ENCODE measurements around the gene CDCA4.

The CDCA4 gene

DNA sequence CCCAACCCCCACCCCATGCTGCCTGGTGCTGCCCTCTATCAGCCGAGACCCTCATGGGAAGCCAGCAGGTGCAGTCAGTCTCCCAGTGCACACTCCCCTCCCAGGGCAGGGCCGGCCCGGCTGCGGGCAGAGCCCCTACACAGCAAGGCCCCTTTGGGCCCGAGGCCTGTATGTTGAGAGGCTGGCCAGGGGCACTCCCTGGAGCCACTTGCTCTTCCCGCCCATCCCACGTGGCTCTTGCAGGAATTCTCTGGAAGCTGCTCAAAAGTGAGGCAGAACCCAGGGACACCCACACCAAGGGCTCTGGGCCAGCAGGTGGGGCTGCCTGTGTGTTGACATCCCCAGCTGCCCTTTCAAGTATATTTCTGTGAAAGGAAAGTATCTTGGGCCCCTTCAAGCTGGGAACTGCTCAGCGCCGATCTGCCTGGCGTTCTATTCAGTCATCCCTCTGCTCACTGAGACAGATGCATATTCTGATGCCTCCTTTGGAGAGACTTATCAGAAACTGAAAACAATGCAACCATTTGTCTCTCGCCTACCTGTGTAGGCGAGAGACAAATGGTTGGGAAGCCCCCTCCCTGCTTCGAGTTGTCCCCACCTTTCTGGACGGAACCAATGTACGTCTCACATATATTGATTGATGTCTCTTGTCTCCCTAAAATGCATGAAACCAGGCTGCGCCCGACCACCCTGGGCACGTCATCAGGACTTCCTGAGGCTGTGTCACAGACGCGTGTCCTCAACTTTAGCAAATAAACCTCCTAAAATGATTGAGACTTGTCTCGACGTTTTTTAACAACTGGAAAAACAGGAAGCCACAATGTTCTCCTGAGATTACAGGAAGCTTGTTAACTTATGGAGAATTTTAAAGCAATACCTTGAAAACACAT is 38.4 kb upstream of the CDCA4 start:
- in situ Hi-C loops (cut with HindIII; ENCODE audit: low sequenced_read_pairs) = loop anchor here (5.0 to 10.0 kb wide), 3 partner anchors 42 to 296 kb away; no protein-coding TSS in a partner anchor

DNA sequence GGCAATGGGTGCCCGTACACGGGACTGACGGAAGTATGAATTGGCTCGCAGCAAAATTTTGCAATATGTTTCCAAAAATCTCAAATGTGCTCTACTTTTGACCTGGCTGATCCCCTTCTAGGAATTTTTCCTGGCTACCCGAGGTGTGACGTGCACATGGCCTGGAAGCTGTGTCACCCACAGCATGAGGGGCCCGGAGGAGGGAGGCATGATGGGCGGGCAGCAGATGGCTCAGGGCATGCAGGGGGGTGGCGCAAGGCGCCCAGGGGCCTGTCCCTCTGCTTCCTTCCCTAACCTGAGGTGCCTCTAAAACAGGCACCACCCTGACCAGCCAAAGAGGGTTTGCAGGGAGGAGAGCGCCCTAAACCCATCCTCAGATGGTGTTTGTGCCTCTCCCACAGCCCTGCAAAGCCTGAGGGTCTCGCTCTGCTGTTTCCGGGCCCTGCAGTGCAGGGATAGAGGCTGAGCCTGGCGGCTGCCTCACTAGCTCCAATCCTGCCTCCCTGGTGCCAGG is 37.7 kb upstream of the CDCA4 start:
- in situ Hi-C loops (cut with HindIII; ENCODE audit: low sequenced_read_pairs) = loop anchor here (5.0 to 10.0 kb wide), 3 partner anchors 41 to 296 kb away; no protein-coding TSS in a partner anchor

DNA sequence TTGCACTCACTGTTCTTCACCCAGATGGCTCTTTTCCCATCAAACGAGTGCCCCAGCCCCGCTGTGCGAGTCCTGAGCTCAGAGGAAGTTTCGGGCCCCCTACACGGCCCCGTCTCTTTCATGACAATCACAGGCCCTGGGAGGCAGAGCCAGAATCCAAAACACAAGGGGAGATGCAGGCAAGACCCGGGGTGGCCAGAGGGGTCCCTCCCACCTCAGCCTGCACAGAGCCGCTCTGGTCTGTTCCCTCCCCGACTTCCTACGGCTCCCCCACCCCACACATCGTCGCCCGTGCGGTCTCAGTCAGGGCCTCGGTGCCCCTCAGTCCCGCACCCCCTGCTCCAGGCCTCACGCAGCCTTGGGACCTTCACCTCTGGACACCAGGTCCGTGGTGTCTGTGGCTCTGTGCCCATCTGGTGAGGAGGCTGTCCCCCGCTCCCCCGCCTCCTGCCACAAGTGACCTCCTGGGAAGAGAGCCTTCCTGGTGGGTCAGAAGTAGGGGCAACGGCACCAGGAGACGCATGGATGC is 35.5 kb upstream of the CDCA4 start:
- in situ Hi-C loops (cut with HindIII; ENCODE audit: low sequenced_read_pairs) = loop anchor here (5.0 to 10.0 kb wide), 3 partner anchors 39 to 298 kb away; no protein-coding TSS in a partner anchor

DNA sequence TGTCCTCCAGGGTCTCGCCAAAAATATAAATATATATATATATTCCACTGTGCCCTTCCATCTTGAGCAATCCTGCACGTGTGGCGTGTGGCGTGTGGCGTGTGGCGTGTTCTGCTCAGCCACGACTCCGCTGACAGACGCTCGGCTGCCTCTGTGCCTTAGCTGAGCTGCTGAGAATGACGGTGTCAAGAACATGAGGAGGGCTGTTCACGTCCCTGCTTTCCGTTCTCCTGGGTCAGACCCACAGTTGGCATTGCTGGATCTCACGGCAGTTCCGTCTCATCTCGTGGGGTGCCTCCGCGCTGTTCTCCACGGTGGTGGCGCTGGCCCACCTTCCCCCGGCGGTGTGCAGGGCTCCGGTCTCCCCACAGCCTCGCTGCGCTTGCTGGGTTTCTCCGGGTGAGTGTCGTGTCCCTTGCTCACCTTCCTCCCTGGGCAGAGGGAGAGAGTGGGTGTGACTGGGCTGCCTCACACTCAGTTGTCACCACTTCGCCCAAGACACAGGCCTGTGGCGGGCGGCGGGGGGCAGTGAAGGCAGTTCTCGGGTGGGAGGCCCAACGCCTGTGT is 34.9 kb upstream of the CDCA4 start:
- in situ Hi-C loops (cut with HindIII; ENCODE audit: low sequenced_read_pairs) = loop anchor here (5.0 to 10.0 kb wide), 3 partner anchors 39 to 299 kb away; no protein-coding TSS in a partner anchor

GRCh38 chr14:105055334-105055733 is 34.5 kb upstream of the CDCA4 start:
- in situ Hi-C loops (cut with HindIII; ENCODE audit: low sequenced_read_pairs) = loop anchor here (5.0 to 10.0 kb wide), 3 partner anchors 38 to 299 kb away; no protein-coding TSS in a partner anchor

DNA sequence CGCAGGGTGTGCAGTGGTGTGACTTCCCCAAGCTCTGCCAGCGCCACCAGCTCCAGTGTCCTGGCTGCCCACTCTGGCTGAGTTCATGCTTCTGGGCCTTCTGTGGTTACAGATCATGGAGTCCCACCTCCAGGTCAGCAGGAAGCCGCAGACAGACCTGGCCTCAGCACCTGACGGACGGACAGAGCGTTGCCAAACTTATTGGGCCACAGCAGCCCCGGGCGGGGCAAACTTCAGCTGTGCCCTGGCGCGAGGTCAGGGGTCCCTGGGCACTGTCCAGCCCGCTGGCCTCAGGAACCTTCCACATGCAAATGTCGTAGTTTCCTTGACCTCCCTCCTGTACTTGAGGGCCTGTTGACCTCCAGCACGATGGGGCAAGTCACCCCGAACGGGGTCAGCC is 33.1 kb upstream of the CDCA4 start:
- in situ Hi-C loops (cut with HindIII; ENCODE audit: low sequenced_read_pairs) = loop anchor here (5.0 to 10.0 kb wide), 3 partner anchors 71 to 301 kb away; no protein-coding TSS in a partner anchor

- in situ Hi-C loops (cut with HindIII; ENCODE audit: low sequenced_read_pairs) = loop anchor here (5.0 to 10.0 kb wide), 3 partner anchors 71 to 301 kb away; no protein-coding TSS in a partner anchor
Observed at GRCh38 chr14:105053421-105053820, 32.5 kb upstream of the CDCA4 start.

- in situ Hi-C loops (cut with HindIII; ENCODE audit: low sequenced_read_pairs) = loop anchor here (5.0 to 10.0 kb wide), 3 partner anchors 73 to 303 kb away; no protein-coding TSS in a partner anchor
Observed at GRCh38 chr14:105052110-105052458, 31.2 kb upstream of the CDCA4 start.

GRCh38 chr14:105051182-105052109 is 30.6 kb upstream of the CDCA4 start:
- in situ Hi-C loops (cut with HindIII; ENCODE audit: low sequenced_read_pairs) = loop anchor here (5.0 to 10.0 kb wide), 3 partner anchors 73 to 303 kb away; no protein-coding TSS in a partner anchor

GRCh38 chr14:105050551-105050897 is 29.6 kb upstream of the CDCA4 start:
- in situ Hi-C loops (cut with HindIII; ENCODE audit: low sequenced_read_pairs) = loop anchor here (5.0 to 10.0 kb wide), 3 partner anchors 74 to 304 kb away; no protein-coding TSS in a partner anchor

GRCh38 chr14:105049753-105050550 is 29.1 kb upstream of the CDCA4 start:
- in situ Hi-C loops (cut with HindIII; ENCODE audit: low sequenced_read_pairs) = loop anchor here (5.0 to 10.0 kb wide), 3 partner anchors 75 to 305 kb away; no protein-coding TSS in a partner anchor

GRCh38 chr14:105047283-105048016 is 26.6 kb upstream of the CDCA4 start:
- in situ Hi-C loops (cut with HindIII; ENCODE audit: low sequenced_read_pairs) = no loop called here

- in situ Hi-C loops (cut with HindIII; ENCODE audit: low sequenced_read_pairs) = no loop called here
Observed at GRCh38 chr14:105046891-105047282, 26.0 kb upstream of the CDCA4 start.

GRCh38 chr14:105045710-105046326 is 24.9 kb upstream of the CDCA4 start:
- in situ Hi-C loops (cut with HindIII; ENCODE audit: low sequenced_read_pairs) = no loop called here

- in situ Hi-C loops (cut with HindIII; ENCODE audit: low sequenced_read_pairs) = no loop called here
Observed at GRCh38 chr14:105043641-105044040, 22.8 kb upstream of the CDCA4 start.

- in situ Hi-C loops (cut with HindIII; ENCODE audit: low sequenced_read_pairs) = no loop called here
Observed at GRCh38 chr14:105042813-105043212, 21.9 kb upstream of the CDCA4 start.

DNA sequence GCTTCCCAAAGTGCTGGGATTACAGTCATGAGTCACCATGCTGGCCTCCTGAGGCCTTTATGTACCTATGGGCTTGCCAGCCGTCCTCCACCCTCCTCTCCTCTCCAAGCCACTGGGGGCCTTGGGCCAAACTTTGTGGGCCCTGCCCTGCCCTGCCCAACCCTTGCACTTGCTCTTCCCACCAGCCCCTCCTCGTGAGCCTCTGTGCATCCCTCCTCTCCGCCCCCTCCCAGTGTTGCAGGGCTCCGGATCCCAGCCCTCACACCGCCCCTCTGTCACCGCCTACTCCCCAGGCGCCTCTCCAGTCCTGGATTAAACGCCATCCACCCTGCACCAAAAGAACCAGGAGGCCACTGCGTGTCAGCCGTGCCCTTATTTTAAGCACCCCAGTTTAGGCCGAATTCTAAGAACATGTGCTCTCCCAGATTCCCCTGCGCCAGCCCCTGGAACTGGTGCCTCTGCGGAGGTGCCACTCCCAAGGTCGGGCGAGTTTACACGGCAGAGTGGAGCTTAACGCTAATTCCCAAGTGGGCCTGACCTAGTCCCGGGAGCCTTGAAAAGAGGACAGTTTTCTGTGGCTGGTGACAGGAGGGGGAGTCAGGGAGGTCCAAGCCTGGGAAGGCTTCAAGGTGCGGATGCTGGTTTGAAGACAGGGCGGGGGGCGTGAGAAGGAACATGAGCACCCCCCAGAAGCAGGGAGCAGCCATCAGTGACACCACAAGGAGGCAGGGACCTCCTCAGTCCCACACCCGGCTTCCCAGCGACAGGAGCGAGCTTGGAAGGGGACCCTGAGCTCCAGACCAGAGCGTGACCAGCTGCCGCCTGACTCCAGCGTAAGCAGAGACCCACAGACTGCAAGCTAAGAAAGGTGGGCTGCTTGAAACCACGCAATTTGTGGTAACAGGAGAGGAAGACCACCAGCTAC is 21.2 kb upstream of the CDCA4 start:
- in situ Hi-C loops (cut with HindIII; ENCODE audit: low sequenced_read_pairs) = no loop called here
